ENCODE results near the gene HMCN1. TPM values are rescaled to one million over a fixed set of nuclear protein-coding genes. Genes with fewer than 3 reads are reported as not detected.
"Not testable (repeated sequence)": the region's sequence is repeated elsewhere in the genome, so short reads cannot be mapped to it uniquely, and the experiment has no call there.

HMCN1 gene
- total RNA-seq, 6 experiments from 2014 or later: 4.7 to 7.5 (median 5.7) TPM

- ATAC-seq: no peak
- no peak for DNase-seq
- intact Hi-C loops (cut with DNase I): no loop called here
Observed at GRCh38 chr1:186183219-186183618, 449.0 kb downstream of the HMCN1 start.

GRCh38 chr1:186183970-186184628 is 449.9 kb downstream of the HMCN1 start:
- TF ChIP-seq CTCF (IDR thresholded peaks at IDR 0.05) (no peak), POLR2A (IDR thresholded peaks at IDR 0.05) (no peak)
- no peak for DNase-seq
- H3K4me3 ChIP-seq: peak overlapping the region in 1 of 3 donors; percentile 9
- no peak overlapping the region for H3K27ac ChIP-seq
- peak; percentile 37 to 83 (median 63) for ATAC-seq
- H3K9me3 ChIP-seq: no peaks in the 10 kb centered on the region
- H3K4me1 ChIP-seq: no peaks in the 10 kb centered on the region
- intact Hi-C loops (cut with DNase I): no loop called here
- WGBS (ENCODE audit: insufficient coverage, low coverage, low lambda C conversion rate, missing lambda C conversion rate): 20% methylated on average over 5 of the region's 5 CpGs
- H3K27me3 ChIP-seq: no peaks in the 10 kb centered on the region
- H3K36me3 ChIP-seq: no peaks in the 10 kb centered on the region

More at GRCh38 chr1:186183219-186183618, 449.0 kb downstream of the HMCN1 start:
- WGBS (ENCODE audit: insufficient coverage, low coverage, low lambda C conversion rate, missing lambda C conversion rate): 75% methylated on average over 1 of the region's 1 CpG
- H3K36me3 ChIP-seq: no peaks in the 10 kb centered on the region
- TF ChIP-seq POLR2A (IDR thresholded peaks at IDR 0.05) (no peak), CTCF (IDR thresholded peaks at IDR 0.05) (no peak)
- H3K4me3 ChIP-seq: no peak overlapping the region
- no peak overlapping the region for H3K27ac ChIP-seq
- H3K9me3 ChIP-seq: no peaks in the 10 kb centered on the region
- H3K27me3 ChIP-seq: no peaks in the 10 kb centered on the region
- no peaks in the 10 kb centered on the region for H3K4me1 ChIP-seq

GRCh38 chr1:186186251-186186650 is 452.1 kb downstream of the HMCN1 start:
- intact Hi-C loops (cut with DNase I); H3K27ac ChIP-seq: not testable (repeated sequence)
- WGBS (ENCODE audit: insufficient coverage, low coverage, low lambda C conversion rate, missing lambda C conversion rate): 82% methylated on average over 6 of the region's 6 CpGs

GRCh38 chr1:186187601-186188000 is 453.4 kb downstream of the HMCN1 start:
- intact Hi-C loops (cut with DNase I): no loop called here
- Histone ChIP-seq H3K4me3 (no peak overlapping the region), H3K27me3 (no peaks in the 10 kb centered on the region), H3K4me1 (no peaks in the 10 kb centered on the region), H3K27ac (no peak overlapping the region), H3K9me3 (no peaks in the 10 kb centered on the region), H3K36me3 (no peaks in the 10 kb centered on the region)
- DNase-seq (no peak), ATAC-seq (no peak)
- 73% methylated on average over 4 of the region's 5 CpGs for WGBS (ENCODE audit: insufficient coverage, low coverage, low lambda C conversion rate, missing lambda C conversion rate)
- TF ChIP-seq CTCF (IDR thresholded peaks at IDR 0.05) (no peak), POLR2A (IDR thresholded peaks at IDR 0.05) (no peak)

More at GRCh38 chr1:186186251-186186650, 452.1 kb downstream of the HMCN1 start:
- H3K9me3 ChIP-seq, ATAC-seq, H3K4me1 ChIP-seq, DNase-seq, H3K36me3 ChIP-seq, H3K4me3 ChIP-seq, H3K27me3 ChIP-seq: not testable (repeated sequence)

- 75% methylated on average over 3 of the region's 3 CpGs for WGBS (ENCODE audit: insufficient coverage, low coverage, low lambda C conversion rate, missing lambda C conversion rate)
- no peak for DNase-seq
- no peak for ATAC-seq
- Histone ChIP-seq H3K4me1 (no peaks in the 10 kb centered on the region), H3K27ac (no peak overlapping the region), H3K27me3 (no peaks in the 10 kb centered on the region), H3K9me3 (no peaks in the 10 kb centered on the region), H3K36me3 (no peaks in the 10 kb centered on the region), H3K4me3 (no peak overlapping the region)
- intact Hi-C loops (cut with DNase I): no loop called here
- TF ChIP-seq POLR2A (IDR thresholded peaks at IDR 0.05) (no peak), CTCF (IDR thresholded peaks at IDR 0.05) (no peak)
Observed at GRCh38 chr1:186188004-186188539, 453.9 kb downstream of the HMCN1 start.

Measured in right lobe of liver (tissue), 6 donors.